ENCODE data around the gene MRPS34.

DNA sequence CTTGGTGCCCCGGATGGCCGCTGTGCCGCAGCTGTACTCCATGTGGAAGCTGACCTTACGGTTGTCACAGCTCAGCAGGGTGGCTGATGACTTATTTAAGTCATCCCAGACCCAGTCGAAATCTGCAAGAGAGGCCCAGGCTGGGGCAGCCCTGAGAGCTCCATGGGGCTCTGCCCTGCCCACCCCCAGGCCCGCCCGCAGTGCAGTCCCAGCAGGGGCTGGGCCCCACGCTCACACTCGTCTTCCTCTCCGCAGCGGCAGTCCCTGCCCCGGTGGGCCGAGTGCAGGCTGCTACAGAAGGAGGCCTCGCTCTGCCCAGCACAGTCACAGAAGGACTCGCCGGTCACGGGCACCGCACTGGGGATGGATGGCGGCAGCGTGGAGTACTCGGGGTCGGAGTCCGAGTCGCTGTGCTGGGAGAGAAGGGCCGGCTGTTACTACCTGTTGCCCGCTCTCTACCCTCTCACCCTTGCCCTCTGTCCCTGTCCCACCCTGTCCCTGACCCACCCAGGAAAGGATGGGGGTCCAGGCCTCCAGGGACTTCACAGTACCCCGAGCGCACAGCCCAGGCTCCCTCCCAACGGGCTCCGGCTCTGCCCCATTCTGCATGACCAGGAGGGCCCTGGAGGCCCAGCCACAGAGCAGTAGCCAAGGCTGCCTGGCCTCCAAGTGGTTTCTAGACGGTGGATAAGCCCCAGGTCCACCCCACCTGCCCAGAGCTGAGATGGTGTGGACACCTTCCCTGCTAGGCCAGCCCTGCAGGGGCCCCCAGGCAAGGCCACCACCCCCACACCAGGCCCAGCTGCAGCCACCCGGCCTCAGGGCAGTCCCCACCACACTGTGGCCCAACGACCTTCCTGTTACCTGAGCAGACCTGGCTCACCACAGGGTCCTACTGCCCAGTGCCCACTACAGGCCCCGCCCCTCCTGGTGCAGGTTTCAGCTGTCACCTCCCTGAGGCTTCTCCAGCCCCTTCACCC is 5.6 kb upstream of the MRPS34 start:
- no peak for TF ChIP-seq SIN3A (IDR thresholded peaks at IDR 0.05; ENCODE audit: borderline replicate concordance in 2 of 2, control insufficient read depth in 1 of 2, low read depth in 2 of 2, low read length in 2 of 2)
- TF ChIP-seq ZKSCAN1 (IDR thresholded peaks at IDR 0.05; ENCODE audit: low read depth, low read length): no peak
